Peyer's patch (tissue), 4 donors: ENCODE measurements around the gene ANKRD34C. TPM values are rescaled to one million over a fixed set of nuclear protein-coding genes. Genes with fewer than 3 reads are reported as not detected.

Experiments used
- DNase-seq, 3 donors: peaks; one replicate each; pipeline ENCODE4 v3.0.0-alpha.2; 2017 to 2019
- H3K27ac ChIP-seq, 4 donors: fragments of 200-600 bp; sonication (generic); one replicate each; pipeline ENCODE4 v1.5.1; 2016 to 2019
- H3K27me3 ChIP-seq, 2 donors: fragments of 200-600 bp; sonication (generic); one replicate each; pipeline ENCODE4 v1.5.1; 2019
- H3K36me3 ChIP-seq, 3 donors: fragments of 200-600 bp; sonication (generic); one replicate each; pipeline ENCODE4 v1.5.1; 2016 to 2019
- H3K4me1 ChIP-seq, 4 donors: fragments of 200-600 bp; sonication (generic); one replicate each; pipeline ENCODE4 v1.5.1; 2016 to 2019
- H3K4me3 ChIP-seq, 4 donors: fragments of 200-600 bp; sonication (generic); 1 replicate in 3 of 4; 2 replicates in 1 of 4; pipeline ENCODE4 v1.5.1; 2016 to 2019; ENCODE audit warnings: mild to moderate bottlenecking in 1 of 4
- H3K9me3 ChIP-seq, 4 donors: fragments of 200-600 bp; sonication (generic); one replicate each; pipeline ENCODE4 v1.5.1; 2016 to 2019; ENCODE audit warnings: mild to moderate bottlenecking in 1 of 4
- POLR2A ChIP-seq, 2 donors: fragments of 450-650 bp; IDR thresholded peaks; one replicate each; pipeline ENCODE4 v1.5.1; 2017; ENCODE audit warnings: antibody characterized with exemption in 2 of 2, mild to moderate bottlenecking in 2 of 2, moderate library complexity in 2 of 2
- total RNA-seq, 4 donors: library from RNA; depleted of rRNA; stranded (reverse); fragments of >200 nt; gene quantifications; one replicate each; pipeline ENCODE4 v1.1.0, GENCODE V29; 2016
- TF ChIP-seq, protein P1 (sequence below), 6 experiments: fragments of 450-650 bp in 4 of 6; fragments of 200-600 bp in 2 of 6; sonication (generic) in 1 of 6; IDR thresholded peaks; one replicate each; pipeline ENCODE4 v1.5.1; 2017 to 2019; ENCODE audit warnings: antibody characterized with exemption in 6 of 6, mild to moderate bottlenecking in 3 of 6, moderate library complexity in 1 of 6

The ANKRD34C gene
- total RNA-seq, 4 donors from 2014 or later = not detected

DNA sequence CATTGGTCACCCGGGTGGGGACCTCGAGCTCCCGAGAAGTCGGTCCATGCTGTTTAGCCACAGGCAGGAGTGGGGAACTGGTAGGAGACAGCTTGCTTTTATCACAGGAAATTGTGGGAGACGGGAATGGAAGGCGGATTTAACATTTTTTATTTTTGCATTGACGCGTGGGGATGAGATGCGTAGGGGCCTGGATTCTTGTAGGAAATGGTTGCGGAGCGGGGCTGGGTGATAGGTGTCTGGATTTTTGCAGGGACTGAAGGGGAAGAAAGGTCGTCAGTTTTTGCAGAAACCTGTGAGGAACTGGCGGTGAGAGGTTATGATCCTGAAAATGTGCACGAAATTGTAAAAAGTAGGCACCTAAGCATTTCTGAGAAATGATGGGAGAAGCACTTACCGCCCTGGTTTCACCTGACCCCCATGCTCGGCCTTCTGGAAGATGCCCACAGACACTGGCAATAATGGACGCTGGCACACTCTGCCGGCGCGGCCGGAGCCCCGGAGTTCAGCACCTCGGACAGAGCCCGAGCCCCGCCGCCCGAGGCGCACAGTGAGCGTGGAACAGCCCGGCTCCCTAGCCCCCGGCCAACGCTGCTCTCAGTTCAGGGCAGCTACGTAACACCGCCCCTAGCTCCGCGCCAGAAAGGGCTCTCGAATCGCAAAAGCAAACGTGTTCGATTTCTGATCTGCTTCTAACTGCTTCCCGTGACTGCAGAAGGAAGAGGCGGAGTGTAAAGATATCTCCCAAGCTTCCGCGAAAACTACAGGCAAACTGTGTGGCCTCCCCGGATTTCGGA, 928 bp downstream of the ANKRD34C start:
- TF ChIP-seq POLR2A (IDR thresholded peaks at IDR 0.05) = no peak
- TF ChIP-seq, protein P1, sequence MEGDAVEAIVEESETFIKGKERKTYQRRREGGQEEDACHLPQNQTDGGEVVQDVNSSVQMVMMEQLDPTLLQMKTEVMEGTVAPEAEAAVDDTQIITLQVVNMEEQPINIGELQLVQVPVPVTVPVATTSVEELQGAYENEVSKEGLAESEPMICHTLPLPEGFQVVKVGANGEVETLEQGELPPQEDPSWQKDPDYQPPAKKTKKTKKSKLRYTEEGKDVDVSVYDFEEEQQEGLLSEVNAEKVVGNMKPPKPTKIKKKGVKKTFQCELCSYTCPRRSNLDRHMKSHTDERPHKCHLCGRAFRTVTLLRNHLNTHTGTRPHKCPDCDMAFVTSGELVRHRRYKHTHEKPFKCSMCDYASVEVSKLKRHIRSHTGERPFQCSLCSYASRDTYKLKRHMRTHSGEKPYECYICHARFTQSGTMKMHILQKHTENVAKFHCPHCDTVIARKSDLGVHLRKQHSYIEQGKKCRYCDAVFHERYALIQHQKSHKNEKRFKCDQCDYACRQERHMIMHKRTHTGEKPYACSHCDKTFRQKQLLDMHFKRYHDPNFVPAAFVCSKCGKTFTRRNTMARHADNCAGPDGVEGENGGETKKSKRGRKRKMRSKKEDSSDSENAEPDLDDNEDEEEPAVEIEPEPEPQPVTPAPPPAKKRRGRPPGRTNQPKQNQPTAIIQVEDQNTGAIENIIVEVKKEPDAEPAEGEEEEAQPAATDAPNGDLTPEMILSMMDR (IDR thresholded peaks at IDR 0.05) = no peak
- DNase-seq = no peak
- Histone ChIP-seq H3K9me3 (peaks cover 0 to 7% (median 0%) of the 10 kb centered on the region in 4 donors), H3K4me3 (no peak overlapping the region), H3K27me3 (peaks cover 0 to 5% of the 10 kb centered on the region in 2 donors), H3K4me1 (no peaks in the 10 kb centered on the region), H3K36me3 (no peaks in the 10 kb centered on the region), H3K27ac (no peak overlapping the region)

DNA sequence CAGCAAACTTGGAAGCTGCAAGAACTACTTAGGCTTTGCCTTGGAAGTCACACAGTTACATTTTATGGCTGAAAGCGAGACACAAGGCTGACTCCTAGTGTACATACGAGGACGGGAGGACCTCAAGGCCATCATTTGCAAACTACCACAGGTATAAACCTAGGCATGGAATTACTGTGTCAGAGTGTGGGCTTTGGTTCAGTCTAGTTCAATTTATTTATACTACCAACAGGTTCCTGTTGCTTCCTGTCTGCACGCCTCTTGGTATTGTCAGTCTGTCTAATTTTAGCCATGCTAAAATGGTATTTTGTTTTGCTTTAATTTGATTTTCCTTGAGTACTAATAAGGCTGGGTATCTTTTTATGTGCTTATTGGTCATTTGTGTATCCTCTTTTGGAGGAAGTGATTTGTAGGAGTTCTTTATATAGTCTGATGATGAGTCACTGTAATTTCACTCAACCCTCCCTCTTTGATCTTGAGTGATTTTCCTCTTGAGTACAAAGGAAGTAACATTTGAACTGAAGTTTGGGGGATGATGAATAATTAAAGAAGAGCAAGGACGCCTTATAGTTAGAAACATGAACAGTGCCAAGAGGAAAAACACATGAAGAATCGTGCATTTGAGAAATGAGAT, 8.2 kb downstream of the ANKRD34C start:
- TF ChIP-seq, protein P1 (IDR thresholded peaks at IDR 0.05) = no peak
- TF ChIP-seq POLR2A (IDR thresholded peaks at IDR 0.05) = no peak

GRCh38 chr15:79292011-79292410, 9.5 kb downstream of the ANKRD34C start:
- Histone ChIP-seq H3K27ac (no peak overlapping the region), H3K9me3 (no peaks in the 10 kb centered on the region), H3K36me3 (no peaks in the 10 kb centered on the region), H3K4me3 (no peak overlapping the region), H3K4me1 (no peaks in the 10 kb centered on the region), H3K27me3 (no peaks in the 10 kb centered on the region)
- no peak for TF ChIP-seq POLR2A (IDR thresholded peaks at IDR 0.05)
- TF ChIP-seq, protein P1 (IDR thresholded peaks at IDR 0.05) = no peak
- DNase-seq = no peak

More for the DNA sequence above, 8.2 kb downstream of the ANKRD34C start:
- Histone ChIP-seq H3K4me1 (no peaks in the 10 kb centered on the region), H3K4me3 (no peak overlapping the region), H3K9me3 (no peaks in the 10 kb centered on the region), H3K27ac (no peak overlapping the region), H3K27me3 (no peaks in the 10 kb centered on the region), H3K36me3 (no peaks in the 10 kb centered on the region)
- no peak for DNase-seq

- no peak overlapping the region for H3K4me3 ChIP-seq
- TF ChIP-seq POLR2A (IDR thresholded peaks at IDR 0.05) = no peak
- TF ChIP-seq, protein P1 (IDR thresholded peaks at IDR 0.05) = no peak
- no peaks in the 10 kb centered on the region for H3K27me3 ChIP-seq
- no peaks in the 10 kb centered on the region for H3K36me3 ChIP-seq
- H3K9me3 ChIP-seq = no peaks in the 10 kb centered on the region
- no peak for DNase-seq
- H3K4me1 ChIP-seq = no peaks in the 10 kb centered on the region
- H3K27ac ChIP-seq = no peak overlapping the region
Observed at GRCh38 chr15:79294075-79294474, 11.6 kb downstream of the ANKRD34C start.

- H3K9me3 ChIP-seq = no peaks in the 10 kb centered on the region
- no peak overlapping the region for H3K27ac ChIP-seq
- TF ChIP-seq, protein P1 (IDR thresholded peaks at IDR 0.05) = no peak
- no peak for TF ChIP-seq POLR2A (IDR thresholded peaks at IDR 0.05)
- DNase-seq = no peak
- no peaks in the 10 kb centered on the region for H3K36me3 ChIP-seq
- no peaks in the 10 kb centered on the region for H3K4me1 ChIP-seq
- no peak overlapping the region for H3K4me3 ChIP-seq
- no peaks in the 10 kb centered on the region for H3K27me3 ChIP-seq
Observed at GRCh38 chr15:79296583-79296982, 14.1 kb downstream of the ANKRD34C start.
